ENCODE data around the gene CERS2.

Gene CERS2

GRCh38 chr1:150972417-150972940 lies 2.2 kb downstream of the CERS2 start:
- ChIA-PET CTCF (no interaction called here), POLR2A (no interaction called here)
- TF ChIP-seq, protein P1, sequence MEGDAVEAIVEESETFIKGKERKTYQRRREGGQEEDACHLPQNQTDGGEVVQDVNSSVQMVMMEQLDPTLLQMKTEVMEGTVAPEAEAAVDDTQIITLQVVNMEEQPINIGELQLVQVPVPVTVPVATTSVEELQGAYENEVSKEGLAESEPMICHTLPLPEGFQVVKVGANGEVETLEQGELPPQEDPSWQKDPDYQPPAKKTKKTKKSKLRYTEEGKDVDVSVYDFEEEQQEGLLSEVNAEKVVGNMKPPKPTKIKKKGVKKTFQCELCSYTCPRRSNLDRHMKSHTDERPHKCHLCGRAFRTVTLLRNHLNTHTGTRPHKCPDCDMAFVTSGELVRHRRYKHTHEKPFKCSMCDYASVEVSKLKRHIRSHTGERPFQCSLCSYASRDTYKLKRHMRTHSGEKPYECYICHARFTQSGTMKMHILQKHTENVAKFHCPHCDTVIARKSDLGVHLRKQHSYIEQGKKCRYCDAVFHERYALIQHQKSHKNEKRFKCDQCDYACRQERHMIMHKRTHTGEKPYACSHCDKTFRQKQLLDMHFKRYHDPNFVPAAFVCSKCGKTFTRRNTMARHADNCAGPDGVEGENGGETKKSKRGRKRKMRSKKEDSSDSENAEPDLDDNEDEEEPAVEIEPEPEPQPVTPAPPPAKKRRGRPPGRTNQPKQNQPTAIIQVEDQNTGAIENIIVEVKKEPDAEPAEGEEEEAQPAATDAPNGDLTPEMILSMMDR (IDR thresholded peaks at IDR 0.05; ENCODE audit: control extremely low read depth, extremely low read depth, low read depth, missing control alignments) = no peak
- no peak for DNase-seq (ENCODE audit: extremely low spot score)

DNA sequence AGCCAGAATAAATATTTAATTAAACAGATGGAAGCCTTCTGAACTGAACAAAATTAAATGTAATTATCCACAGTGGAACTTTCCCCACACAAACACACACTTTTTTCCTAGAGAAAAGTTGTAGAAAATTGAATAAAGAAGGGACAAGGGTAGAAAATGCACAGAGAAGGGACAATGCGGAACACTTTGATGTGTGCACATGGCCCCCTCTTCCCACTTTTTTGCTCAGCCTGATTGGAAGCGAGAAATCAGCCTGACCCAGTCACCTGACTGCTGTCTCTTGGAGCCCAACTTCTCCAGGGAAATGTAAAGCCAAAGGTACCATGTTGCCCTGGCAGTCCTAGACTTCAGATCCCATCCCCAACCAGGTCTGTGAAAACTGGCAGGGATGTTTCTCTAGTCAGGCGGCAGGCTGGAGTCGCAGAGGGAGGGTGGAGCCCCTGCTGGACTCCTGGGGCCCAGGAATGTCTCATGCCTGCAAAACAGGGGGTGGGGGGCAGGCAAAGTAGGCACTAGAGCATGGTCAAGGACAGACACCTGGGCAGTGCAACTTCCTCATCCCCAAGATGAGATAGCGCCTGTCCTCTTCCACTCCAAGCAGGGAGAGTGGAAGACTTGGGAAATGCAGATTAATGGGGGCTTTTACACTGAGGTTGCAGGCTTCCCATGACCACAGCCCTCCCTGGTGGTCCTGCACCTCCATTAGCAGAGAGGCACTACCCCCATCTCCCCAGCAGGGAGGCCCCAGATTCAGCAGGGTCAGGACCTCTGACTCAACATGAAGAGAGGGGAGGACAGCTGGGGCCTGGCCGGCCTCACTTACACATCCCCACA lies 2.8 kb downstream of the CERS2 start:
- TF ChIP-seq, protein P1 (IDR thresholded peaks at IDR 0.05; ENCODE audit: control extremely low read depth, extremely low read depth, low read depth, missing control alignments) = no peak
- CTCF ChIA-PET = interaction anchor here (1.7 to 4.1 kb wide), 2 partner anchors 8 to 22 kb away, joined by 6 to 28 read pairs; partner anchors contain the start of gene ANXA9
- POLR2A ChIA-PET = no interaction called here
- DNase-seq (ENCODE audit: extremely low spot score) = no peak

DNA sequence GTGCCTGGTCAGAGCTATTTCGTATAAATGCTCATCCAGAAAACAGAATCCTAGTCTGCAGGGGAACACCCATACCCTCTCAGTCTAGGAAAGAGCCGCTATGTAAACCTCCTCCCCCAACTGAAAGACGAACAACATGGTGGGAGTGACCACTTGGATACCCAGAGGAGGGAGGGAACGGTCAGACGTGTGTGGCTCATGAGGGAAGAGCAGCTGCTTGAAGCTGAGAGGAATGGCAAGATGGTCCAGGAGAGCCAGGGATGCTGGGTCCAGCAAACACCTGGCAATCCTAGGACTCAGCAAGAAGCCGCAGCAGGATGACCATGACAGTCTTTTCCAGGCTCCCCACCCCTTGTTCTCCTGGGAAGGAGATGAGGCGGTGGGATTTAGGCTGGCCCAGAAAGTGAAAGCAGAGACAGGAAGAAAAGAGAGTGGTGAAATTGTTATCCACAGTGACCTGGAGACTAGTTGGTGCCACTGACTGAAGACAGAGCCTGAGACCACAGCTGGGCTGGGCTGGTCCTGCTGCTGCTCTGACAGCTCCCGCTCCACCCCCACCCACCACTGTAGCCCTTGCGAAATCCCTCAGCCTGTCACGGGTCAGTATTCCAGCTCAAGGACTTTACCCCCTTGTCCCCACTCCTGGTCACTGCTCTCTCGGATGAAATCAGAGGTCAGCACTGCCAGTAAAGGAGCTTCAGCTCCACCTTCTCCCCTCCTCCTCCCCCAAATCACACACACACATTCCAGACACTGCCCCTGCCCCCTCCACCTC lies 3.6 kb downstream of the CERS2 start:
- DNase-seq (ENCODE audit: extremely low spot score) = no peak
- CTCF ChIA-PET = interaction anchor here (1.1 to 4.1 kb wide), 7 partner anchors 9 to 41 kb away, joined by 3 to 28 read pairs (median 6); partner anchors contain the start of gene ANXA9
- POLR2A ChIA-PET = interaction anchor here (0.7 kb wide), 1 partner anchor 386 kb away, joined by 3 read pairs; no protein-coding TSS in a partner anchor
- TF ChIP-seq, protein P1 (IDR thresholded peaks at IDR 0.05; ENCODE audit: control extremely low read depth, extremely low read depth, low read depth, missing control alignments) = no peak

GRCh38 chr1:150969626-150970025 lies 5.0 kb downstream of the CERS2 start:
- ChIA-PET CTCF (interaction anchor here (0.9 to 4.1 kb wide), 7 partner anchors 10 to 410 kb away, joined by 3 to 28 read pairs (median 5); partner anchors contain the start of gene ANXA9), POLR2A (no interaction called here)
- TF ChIP-seq, protein P1 (IDR thresholded peaks at IDR 0.05; ENCODE audit: control extremely low read depth, extremely low read depth, low read depth, missing control alignments) = no peak
- DNase-seq (ENCODE audit: extremely low spot score) = no peak

- ChIA-PET CTCF (interaction anchor here (2.7 to 4.1 kb wide), 3 partner anchors 11 to 27 kb away, joined by 14 to 28 read pairs (median 16); partner anchors contain the start of gene ANXA9), POLR2A (no interaction called here)
- TF ChIP-seq, protein P1 (IDR thresholded peaks at IDR 0.05; ENCODE audit: control extremely low read depth, extremely low read depth, low read depth, missing control alignments) = no peak
- DNase-seq (ENCODE audit: extremely low spot score) = no peak
Measured at GRCh38 chr1:150968491-150968890, 6.1 kb downstream of the CERS2 start.

- ChIA-PET POLR2A (no interaction called here), CTCF (interaction anchor here (3.3 to 4.1 kb wide), 2 partner anchors 11 to 12 kb away, joined by 14 to 28 read pairs; partner anchors contain the start of gene ANXA9)
- TF ChIP-seq, protein P1 (IDR thresholded peaks at IDR 0.05; ENCODE audit: control extremely low read depth, extremely low read depth, low read depth, missing control alignments) = no peak
- no peak for DNase-seq (ENCODE audit: extremely low spot score)
Measured at GRCh38 chr1:150967936-150968335, 6.7 kb downstream of the CERS2 start.
